Hepatocyte (in vitro differentiated cells): ENCODE measurements around the gene SYT7. TPM values are rescaled to one million over a fixed set of nuclear protein-coding genes. Genes with fewer than 3 reads are reported as not detected.
A peak's percentile ranks its signal among the peaks of the same experiment; 100 is the strongest.

Experiments
- DNase-seq: peaks from one replicate; pipeline ENCODE4 v3.0.0-alpha.2; 2016; ENCODE audit warnings: low spot score
- H2AFZ ChIP-seq: fragments of 200-600 bp; sonication (generic); 2 replicates; pipeline ENCODE4 v1.6.0; 2016; ENCODE audit warnings: antibody characterized with exemption, mild to moderate bottlenecking
- H3K27ac ChIP-seq: fragments of 200-600 bp; sonication (generic); 2 replicates; pipeline ENCODE4 v1.5.1; 2016; ENCODE audit warnings: mild to moderate bottlenecking
- H3K27me3 ChIP-seq: fragments of 200-600 bp; sonication (generic); 2 replicates; pipeline ENCODE4 v1.6.1; 2016
- H3K36me3 ChIP-seq: fragments of 200-600 bp; sonication (generic); replicated peaks from 2 replicates; pipeline ENCODE4 v1.5.1; 2016; ENCODE audit warnings: low read depth; ENCODE audit not compliant: insufficient read depth
- H3K4me1 ChIP-seq: fragments of 200-600 bp; sonication (generic); 2 replicates; pipeline ENCODE4 v1.5.1; 2016; ENCODE audit warnings: mild to moderate bottlenecking, moderate library complexity; ENCODE audit not compliant: insufficient read depth
- H3K4me2 ChIP-seq: fragments of 200-600 bp; sonication (generic); 2 replicates; pipeline ENCODE4 v1.6.0; 2016
- H3K4me3 ChIP-seq: fragments of 200-600 bp; sonication (generic); 2 replicates; pipeline ENCODE4 v1.5.1; 2016; ENCODE audit warnings: mild to moderate bottlenecking
- H3K79me2 ChIP-seq: fragments of 200-600 bp; sonication (generic); 2 replicates; pipeline ENCODE4 v1.6.0; 2017; ENCODE audit warnings: mild to moderate bottlenecking
- H3K9me2 ChIP-seq: fragments of 200-600 bp; sonication (generic); replicated peaks from 2 replicates; pipeline ENCODE4 v1.6.0; 2017; ENCODE audit warnings: mild to moderate bottlenecking; ENCODE audit not compliant: insufficient read depth
- H3K9me3 ChIP-seq: fragments of 200-600 bp; sonication (generic); 2 replicates; pipeline ENCODE4 v1.5.1; 2016; ENCODE audit warnings: low read depth, mild to moderate bottlenecking
- H4K20me1 ChIP-seq: fragments of 200-600 bp; sonication (generic); 2 replicates; pipeline ENCODE4 v1.6.0; 2016; ENCODE audit warnings: mild to moderate bottlenecking; ENCODE audit not compliant: insufficient read depth, poor library complexity, severe bottlenecking
- EZH2 ChIP-seq: fragments of 200-600 bp; sonication (generic); IDR thresholded peaks from 2 replicates; pipeline ENCODE4 v1.6.1; 2016; ENCODE audit warnings: antibody characterized with exemption, mild to moderate bottlenecking, borderline replicate concordance
- EZH2phosphoT487 ChIP-seq: fragments of 200-600 bp; sonication (generic); IDR thresholded peaks from one replicate; pipeline ENCODE4 v1.6.1; 2018; ENCODE audit warnings: antibody characterized with exemption, mild to moderate bottlenecking, low read depth, moderate library complexity; ENCODE audit not compliant: unreplicated experiment, severe bottlenecking
- WGBS: methylation state at CpG from one replicate; pipeline ENCODE4 v1.1.6; 2016; ENCODE audit warnings: low lambda C conversion rate; ENCODE audit errors: missing lambda C conversion rate; 5-methylcytosine and 5-hydroxymethylcytosine counted together
- polyA plus RNA-seq: library from polyadenylated mRNA; unstranded; fragments of >200 nt; fragmentation: Nextera tagmentation; extraction: Ambion mirVana; gene quantifications from 2 replicates; pipeline ENCODE4 v1.2.1, GENCODE V29; 2016
- total RNA-seq: library from RNA; depleted of rRNA; stranded (reverse); fragments of >200 nt; gene quantifications from 2 replicates; pipeline ENCODE4 v1.2.3, GENCODE V29; 2014
- TF ChIP-seq, protein P1 (sequence below): fragments of 200-600 bp; sonication (generic); IDR thresholded peaks from 2 replicates; pipeline ENCODE4 v1.5.1; 2016; ENCODE audit warnings: antibody characterized with exemption, mild to moderate bottlenecking; ENCODE audit not compliant: poor library complexity

The SYT7 gene
- total and polyA plus RNA-seq, 2 experiments from 2014 or later = 11.3 to 15.5 TPM

DNA sequence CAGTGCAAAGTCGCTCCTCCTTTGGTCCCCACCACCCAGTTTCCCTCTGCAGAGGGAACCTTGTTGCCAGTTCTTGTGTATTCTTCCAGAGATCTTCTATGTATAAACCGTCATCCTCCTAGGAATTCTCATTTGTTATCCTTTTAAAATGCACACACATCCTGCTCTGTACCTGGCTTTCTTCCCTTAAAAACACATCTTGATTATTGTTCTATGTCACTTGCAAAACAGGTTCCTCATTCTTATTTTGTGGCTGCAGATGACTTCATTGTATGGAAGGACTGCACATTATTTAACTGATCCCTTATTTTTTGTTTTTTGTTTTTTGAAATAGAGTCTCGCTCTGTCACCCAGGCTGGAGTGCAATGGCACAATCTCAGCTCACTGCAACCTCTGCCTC is 26.6 kb upstream of the SYT7 start:
- no peak overlapping the region for H3K27ac ChIP-seq
- no peak for TF ChIP-seq EZH2
- TF ChIP-seq EZH2phosphoT487 = no peak
- TF ChIP-seq, protein P1, sequence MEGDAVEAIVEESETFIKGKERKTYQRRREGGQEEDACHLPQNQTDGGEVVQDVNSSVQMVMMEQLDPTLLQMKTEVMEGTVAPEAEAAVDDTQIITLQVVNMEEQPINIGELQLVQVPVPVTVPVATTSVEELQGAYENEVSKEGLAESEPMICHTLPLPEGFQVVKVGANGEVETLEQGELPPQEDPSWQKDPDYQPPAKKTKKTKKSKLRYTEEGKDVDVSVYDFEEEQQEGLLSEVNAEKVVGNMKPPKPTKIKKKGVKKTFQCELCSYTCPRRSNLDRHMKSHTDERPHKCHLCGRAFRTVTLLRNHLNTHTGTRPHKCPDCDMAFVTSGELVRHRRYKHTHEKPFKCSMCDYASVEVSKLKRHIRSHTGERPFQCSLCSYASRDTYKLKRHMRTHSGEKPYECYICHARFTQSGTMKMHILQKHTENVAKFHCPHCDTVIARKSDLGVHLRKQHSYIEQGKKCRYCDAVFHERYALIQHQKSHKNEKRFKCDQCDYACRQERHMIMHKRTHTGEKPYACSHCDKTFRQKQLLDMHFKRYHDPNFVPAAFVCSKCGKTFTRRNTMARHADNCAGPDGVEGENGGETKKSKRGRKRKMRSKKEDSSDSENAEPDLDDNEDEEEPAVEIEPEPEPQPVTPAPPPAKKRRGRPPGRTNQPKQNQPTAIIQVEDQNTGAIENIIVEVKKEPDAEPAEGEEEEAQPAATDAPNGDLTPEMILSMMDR = no peak
- DNase-seq = no peak
- H3K36me3 ChIP-seq = no peaks in the 10 kb centered on the region
- no peaks in the 10 kb centered on the region for H4K20me1 ChIP-seq
- no peaks in the 10 kb centered on the region for H3K9me3 ChIP-seq
- H3K79me2 ChIP-seq = no peaks in the 10 kb centered on the region
- H3K4me1 ChIP-seq = peaks cover 33% of the 10 kb centered on the region
- H2AFZ ChIP-seq = no peak overlapping the region
- H3K4me2 ChIP-seq = no peak overlapping the region
- H3K9me2 ChIP-seq = no peaks in the 10 kb centered on the region
- WGBS = 83% methylated on average over 3 of the region's 3 CpGs
- no peaks in the 10 kb centered on the region for H3K27me3 ChIP-seq
- H3K4me3 ChIP-seq = no peak overlapping the region

DNA sequence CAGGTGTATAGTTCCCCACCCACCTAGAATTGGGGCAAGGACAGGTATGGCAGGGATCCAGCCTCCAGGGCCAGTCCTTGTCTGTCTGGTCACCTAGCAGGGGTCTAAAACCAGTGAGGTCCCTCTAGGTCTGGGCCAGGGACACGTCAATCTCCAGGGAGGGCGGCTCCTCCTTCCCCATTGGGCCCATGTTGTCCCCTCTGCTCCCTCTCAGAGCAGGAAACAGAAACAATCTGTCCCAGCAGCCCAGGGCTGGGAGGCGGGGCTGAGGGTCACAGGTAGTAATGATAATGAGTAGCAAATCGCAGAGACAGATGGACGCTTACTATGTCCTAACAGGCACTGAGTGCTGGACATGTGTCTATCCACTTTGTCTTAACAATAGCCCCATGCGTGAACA is 22.8 kb upstream of the SYT7 start:
- 65% methylated on average over 6 of the region's 6 CpGs for WGBS
- DNase-seq = no peak
- TF ChIP-seq EZH2 (no peak), EZH2phosphoT487 (no peak)
- TF ChIP-seq, protein P1 = no peak
- H2AFZ ChIP-seq = no peak overlapping the region
- no peaks in the 10 kb centered on the region for H4K20me1 ChIP-seq
- no peaks in the 10 kb centered on the region for H3K36me3 ChIP-seq
- H3K4me2 ChIP-seq = peak overlapping the region; percentile 62
- peaks cover 28% of the 10 kb centered on the region for H3K4me1 ChIP-seq
- no peaks in the 10 kb centered on the region for H3K9me3 ChIP-seq
- no peaks in the 10 kb centered on the region for H3K79me2 ChIP-seq
- H3K4me3 ChIP-seq = no peak overlapping the region
- peak overlapping the region; percentile 87 for H3K27ac ChIP-seq
- H3K27me3 ChIP-seq = no peaks in the 10 kb centered on the region
- no peaks in the 10 kb centered on the region for H3K9me2 ChIP-seq

DNA sequence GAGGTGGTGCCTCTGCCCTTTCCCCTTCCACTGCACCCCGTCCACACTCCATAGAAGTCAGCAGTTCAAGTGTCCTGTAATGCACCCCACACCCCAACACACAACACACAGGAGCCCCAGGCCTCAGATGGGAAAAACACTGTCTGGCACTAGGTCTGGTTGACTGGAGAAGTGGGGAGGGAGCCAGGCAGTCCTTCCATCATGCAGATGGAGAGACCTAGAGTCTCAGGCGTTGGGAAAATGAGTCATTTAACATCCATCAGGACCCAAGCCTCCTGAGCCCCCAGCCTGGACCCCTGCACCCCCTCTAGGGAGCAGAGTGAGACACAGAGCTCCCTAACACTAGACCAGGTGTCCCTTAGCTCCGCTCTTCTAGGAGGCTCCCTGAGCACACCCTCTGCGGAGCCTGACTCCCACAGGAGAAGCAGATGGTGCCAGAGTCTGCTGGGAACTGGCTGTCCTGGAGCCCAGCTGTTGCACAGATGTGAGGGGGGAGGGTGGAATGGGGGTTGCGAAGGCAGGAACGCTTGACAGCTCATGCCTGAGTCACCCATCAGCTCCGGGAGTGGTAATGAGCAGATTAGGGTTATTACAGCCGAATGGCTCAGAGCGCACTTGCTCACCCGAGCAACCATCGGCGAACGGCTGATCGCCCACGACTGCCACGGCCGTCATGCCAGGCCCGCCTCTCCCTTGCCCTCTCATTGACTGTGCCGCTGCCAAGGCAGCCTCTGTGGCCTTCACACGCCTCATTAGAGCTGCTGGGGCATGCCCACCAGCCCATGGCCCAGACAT is 22.1 kb upstream of the SYT7 start:
- peak overlapping the region; percentile 62 for H3K4me2 ChIP-seq
- peaks cover 22% of the 10 kb centered on the region for H3K4me1 ChIP-seq
- H3K79me2 ChIP-seq = no peaks in the 10 kb centered on the region
- H4K20me1 ChIP-seq = no peaks in the 10 kb centered on the region
- no peaks in the 10 kb centered on the region for H3K9me3 ChIP-seq
- no peaks in the 10 kb centered on the region for H3K27me3 ChIP-seq
- peak; percentile 88 for DNase-seq
- H2AFZ ChIP-seq = no peak overlapping the region
- TF ChIP-seq, protein P1 = no peak
- TF ChIP-seq EZH2phosphoT487 (no peak), EZH2 (no peak)
- no peak overlapping the region for H3K4me3 ChIP-seq
- no peaks in the 10 kb centered on the region for H3K36me3 ChIP-seq
- no peaks in the 10 kb centered on the region for H3K9me2 ChIP-seq
- WGBS = 44% methylated on average over 20 of the region's 20 CpGs
- H3K27ac ChIP-seq = peak overlapping the region; percentile 88
